Kidney (tissue), 14 donors: ENCODE results near the gene SMIM17. TPM values are rescaled to one million over a fixed set of nuclear protein-coding genes. Genes with fewer than 3 reads are reported as not detected.

Experiments
- DNase-seq, 5 donors: peaks; one replicate each; pipeline ENCODE4 v3.0.0-alpha.2; 2013 to 2020
- FAIRE-seq: peaks from 2 replicates; lab custom pipeline; 2012; peaks lifted over from hg19 to GRCh38; lab: Jason Lieb, UNC
- H3K27ac ChIP-seq, 2 donors: one replicate each; pipeline ENCODE4 v1.7.0; 2013; ENCODE audit warnings: low read depth in 2 of 2, low read length in 2 of 2, inconsistent platforms in 1 of 2
- H3K27me3 ChIP-seq: one replicate; pipeline ENCODE4 v1.7.1; 2013; ENCODE audit warnings: low read length, inconsistent platforms; ENCODE audit not compliant: control insufficient read depth, insufficient read depth
- H3K36me3 ChIP-seq, 3 donors: one replicate each; pipeline versions ENCODE4 v1.7.0 to v1.7.1; 2013; ENCODE audit warnings: low read length in 3 of 3, control low read depth in 1 of 3, inconsistent platforms in 1 of 3; ENCODE audit not compliant: insufficient read depth in 3 of 3, control insufficient read depth in 2 of 3
- H3K4me1 ChIP-seq, 3 donors: one replicate each; pipeline versions ENCODE4 v1.7.0 to v1.7.1; 2013; ENCODE audit warnings: low read length in 3 of 3, inconsistent platforms in 1 of 3, low read depth in 1 of 3; ENCODE audit not compliant: control insufficient read depth in 2 of 3, insufficient read depth in 2 of 3
- H3K4me3 ChIP-seq, 3 donors: one replicate each; pipeline versions ENCODE4 v1.7.0 to v1.8.1; 2013; ENCODE audit warnings: low read length in 3 of 3, control low read depth in 1 of 3, inconsistent platforms in 1 of 3
- H3K9ac ChIP-seq, 3 donors: one replicate each; pipeline versions ENCODE4 v1.7.0 to v1.7.1; 2013; ENCODE audit warnings: low read length in 3 of 3, control low read depth in 1 of 3, inconsistent platforms in 1 of 3
- H3K9me3 ChIP-seq, 3 donors: one replicate each; pipeline versions ENCODE4 v1.7.0 to v1.7.1; 2013; ENCODE audit warnings: low read length in 3 of 3, control low read depth in 1 of 3, inconsistent platforms in 1 of 3; ENCODE audit not compliant: control insufficient read depth in 2 of 3, insufficient read depth in 1 of 3
- CTCF ChIP-seq: IDR thresholded peaks from 3 replicates; pipeline ENCODE4 v1.5.1; 2012; ENCODE audit warnings: mild to moderate bottlenecking, moderate library complexity, borderline replicate concordance; ENCODE audit not compliant: insufficient read depth; ENCODE audit errors: extremely low read depth
- intact Hi-C: fragments of 100-400 bp; cut with DNase I; formaldehyde crosslinking; loops from one replicate; pipeline ENCODE4 v1.11.1; 2022
- polyA plus RNA-seq: library from polyadenylated mRNA; stranded (reverse); fragments of 350-450 nt; fragmentation: Illumina TruSeq; extraction: RNeasy Lipid Tissue Mini Kit (QIAGEN cat#74804); gene quantifications from one replicate; pipeline ENCODE4 v1.2.3, GENCODE V29; 2014; ENCODE audit warnings: low read depth, low replicate concordance; ENCODE audit not compliant: insufficient read depth
- total RNA-seq: library from RNA; stranded (reverse); fragmentation: NEBNext Ultra II Directional; extraction: Animal tissue kit (Norgen Biotek cat#: 25700); gene quantifications from one replicate; pipeline ENCODE4 v1.2.1, GENCODE V29; 2021
- donor health status: control.
- donor health status: control.
- donor health status: control.
- donor health status: control.
- donor health status: control.
- donor health status: DM: yes; HTN: yes; CAD: no.
- donor health status: Normal renal cell carcinoma (clear cell type).

The SMIM17 gene
- total and polyA plus RNA-seq, 2 donors from 2014 or later = 0.47 TPM; not detected in 1

- Histone ChIP-seq H3K27ac (no peak overlapping the region), H3K4me1 (no peaks in the 10 kb centered on the region), H3K27me3 (no peaks in the 10 kb centered on the region), H3K9me3 (no peaks in the 10 kb centered on the region), H3K4me3 (no peak overlapping the region), H3K36me3 (peaks cover 0 to 10% (median 4%) of the 10 kb centered on the region in 3 donors), H3K9ac (no peak overlapping the region)
- intact Hi-C loops = no loop called here
- FAIRE-seq (no peak), DNase-seq (no peak)
- TF ChIP-seq CTCF = no peak
Observed at GRCh38 chr19:56622374-56622773, 20.6 kb upstream of the SMIM17 start.

DNA sequence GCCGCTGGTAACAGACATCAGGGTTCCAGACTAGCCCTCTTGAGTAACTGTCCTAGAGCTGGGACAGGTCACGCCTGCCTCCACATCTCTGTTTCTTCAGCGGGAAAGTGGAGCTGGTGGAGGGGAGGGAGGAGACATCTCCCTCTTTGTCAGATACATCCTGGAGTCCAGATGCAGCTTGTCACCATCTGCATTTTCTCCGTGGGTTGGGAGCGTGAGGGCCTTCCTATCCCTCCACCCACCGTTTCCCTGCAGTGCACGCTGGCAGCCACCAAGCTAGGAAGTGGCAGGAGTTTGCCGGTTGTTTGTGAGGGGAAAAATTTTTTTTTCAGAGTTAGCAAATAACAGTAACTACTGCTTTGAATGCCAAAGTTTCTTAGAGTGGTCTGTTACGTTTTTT is 20.0 kb upstream of the SMIM17 start:
- Histone ChIP-seq H3K9ac (no peak overlapping the region), H3K4me1 (no peaks in the 10 kb centered on the region), H3K4me3 (no peak overlapping the region), H3K36me3 (peaks cover 0 to 10% (median 4%) of the 10 kb centered on the region in 3 donors), H3K9me3 (no peaks in the 10 kb centered on the region), H3K27me3 (no peaks in the 10 kb centered on the region), H3K27ac (no peak overlapping the region)
- FAIRE-seq = no peak
- intact Hi-C loops = no loop called here
- peak in 1 of 5 donors; percentile 7 for DNase-seq
- TF ChIP-seq CTCF = no peak

- intact Hi-C loops = no loop called here
- no peak overlapping the region for H3K27ac ChIP-seq
- DNase-seq = no peak
- H3K9me3 ChIP-seq = peaks cover 0 to 7% (median 0%) of the 10 kb centered on the region in 3 donors
- H3K4me3 ChIP-seq = no peak overlapping the region
- H3K36me3 ChIP-seq = peaks cover 0 to 10% (median 4%) of the 10 kb centered on the region in 3 donors
- no peak for FAIRE-seq
- no peak for TF ChIP-seq CTCF
- H3K27me3 ChIP-seq = no peaks in the 10 kb centered on the region
- H3K4me1 ChIP-seq = no peaks in the 10 kb centered on the region
- no peak overlapping the region for H3K9ac ChIP-seq
Observed at GRCh38 chr19:56625708-56626107, 17.3 kb upstream of the SMIM17 start.

DNA sequence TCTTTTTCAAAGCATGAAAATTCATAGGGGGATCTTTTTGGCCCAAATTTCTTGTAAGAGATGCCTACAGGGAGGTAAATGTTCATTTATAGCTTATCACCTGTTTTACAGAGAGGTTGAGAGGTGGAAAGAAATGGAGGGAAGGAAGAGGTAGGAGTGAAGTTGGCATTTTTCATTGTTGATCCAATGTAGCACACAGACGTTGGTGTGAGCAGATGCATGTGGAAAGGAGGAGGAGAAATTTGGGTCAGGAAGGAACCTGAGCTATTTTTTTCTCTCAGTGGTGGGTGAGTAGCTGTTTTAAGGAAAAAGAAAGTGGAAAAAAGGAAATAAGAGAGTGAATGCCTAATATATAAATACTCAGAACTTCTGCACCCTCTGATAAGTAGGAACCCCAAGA is 9.9 kb upstream of the SMIM17 start:
- Histone ChIP-seq H3K36me3 (no peaks in the 10 kb centered on the region), H3K9me3 (peaks cover 0 to 21% (median 10%) of the 10 kb centered on the region in 3 donors), H3K27ac (no peak overlapping the region), H3K27me3 (no peaks in the 10 kb centered on the region), H3K4me3 (no peak overlapping the region), H3K4me1 (no peaks in the 10 kb centered on the region), H3K9ac (no peak overlapping the region)
- intact Hi-C loops = no loop called here
- DNase-seq (no peak), FAIRE-seq (no peak)
- TF ChIP-seq CTCF = no peak
